Fibroblast of the conjunctiva (primary cell): ENCODE results near the gene NOL11.
"Not testable (repeated sequence)": the region's sequence is repeated elsewhere in the genome, so short reads cannot be mapped to it uniquely, and the experiment has no call there.

ENCODE experiments used
- DNase-seq: peaks from one replicate; pipeline ENCODE4 v3.0.0-alpha.2; 2010; ENCODE audit warnings: low read depth

The NOL11 gene

DNA sequence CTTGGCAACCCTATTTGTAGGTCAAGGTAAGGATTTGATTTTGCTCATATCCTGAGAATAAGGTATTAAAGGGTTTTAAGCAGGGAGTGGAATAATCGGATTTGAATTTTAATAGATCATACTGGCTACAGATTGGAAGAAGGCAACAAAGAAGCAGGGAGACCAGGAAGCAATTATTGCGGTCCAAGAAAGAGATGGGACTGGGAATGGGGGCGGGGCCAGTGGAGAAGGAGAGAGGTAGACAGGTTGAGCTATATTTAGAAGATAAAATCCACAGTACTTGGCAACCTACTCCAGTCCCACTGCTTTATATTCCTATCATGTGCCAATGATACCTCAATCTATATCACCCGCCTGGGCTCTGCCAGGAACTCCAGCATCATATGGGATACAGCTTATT is 5.8 kb upstream of the NOL11 start:
- DNase-seq = no peak

DNA sequence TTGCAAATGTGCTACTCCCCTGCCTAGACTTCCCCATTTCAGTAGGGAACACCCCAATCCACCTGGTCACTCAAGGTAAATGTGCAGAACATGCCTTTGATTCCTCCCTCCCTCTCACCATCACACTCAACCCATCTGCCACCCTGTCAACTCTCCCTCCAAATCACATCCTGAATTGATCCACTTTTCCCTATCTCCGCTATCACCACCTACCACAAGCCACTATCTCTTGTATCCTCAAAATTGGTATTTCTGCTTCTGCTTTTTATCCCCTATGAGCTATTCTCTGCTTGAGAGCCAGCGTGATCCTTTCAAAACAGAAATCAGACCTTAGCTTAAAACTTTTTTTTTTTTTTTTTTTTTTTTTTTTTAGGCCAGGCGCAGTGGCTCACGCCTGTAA is 5.4 kb upstream of the NOL11 start:
- DNase-seq = no peak

DNA sequence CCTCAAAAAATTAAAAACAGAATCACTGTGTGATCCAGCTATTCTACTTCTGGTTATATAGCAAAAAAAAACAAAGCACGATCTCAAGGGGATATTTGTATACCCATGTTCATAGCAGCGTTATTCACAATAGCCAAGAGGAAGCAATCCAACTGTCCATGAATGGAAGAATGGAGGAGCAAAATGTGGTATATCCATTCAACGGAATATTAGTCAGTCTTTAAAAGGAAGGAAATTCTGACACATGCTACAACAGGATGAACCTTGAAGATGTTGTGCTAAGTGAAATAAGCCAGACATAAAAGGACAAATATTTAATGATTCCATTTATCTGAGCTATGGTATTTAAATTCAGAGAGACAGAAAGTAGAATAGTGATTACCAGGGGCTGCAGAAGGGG is 4.6 kb upstream of the NOL11 start:
- no peak for DNase-seq

DNA sequence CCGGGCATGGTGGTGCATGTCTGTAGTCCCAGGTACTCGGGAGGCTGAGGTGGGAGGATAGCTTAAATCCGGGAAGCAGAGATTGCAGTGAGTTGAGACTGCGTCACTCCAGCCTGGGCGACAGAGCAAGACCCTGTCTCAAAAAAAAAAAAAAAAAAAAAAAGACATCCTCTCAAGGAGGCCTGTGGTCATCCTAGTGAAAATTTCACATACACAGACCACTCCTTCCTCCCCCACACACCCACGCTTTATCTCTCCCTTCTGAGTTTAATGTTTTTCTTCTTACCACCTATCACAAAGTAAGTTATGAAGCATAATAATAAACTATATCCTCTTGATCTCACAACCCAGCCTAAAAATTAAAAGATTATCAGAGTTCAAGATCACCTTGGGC is 1.3 kb upstream of the NOL11 start:
- DNase-seq = no peak

DNA sequence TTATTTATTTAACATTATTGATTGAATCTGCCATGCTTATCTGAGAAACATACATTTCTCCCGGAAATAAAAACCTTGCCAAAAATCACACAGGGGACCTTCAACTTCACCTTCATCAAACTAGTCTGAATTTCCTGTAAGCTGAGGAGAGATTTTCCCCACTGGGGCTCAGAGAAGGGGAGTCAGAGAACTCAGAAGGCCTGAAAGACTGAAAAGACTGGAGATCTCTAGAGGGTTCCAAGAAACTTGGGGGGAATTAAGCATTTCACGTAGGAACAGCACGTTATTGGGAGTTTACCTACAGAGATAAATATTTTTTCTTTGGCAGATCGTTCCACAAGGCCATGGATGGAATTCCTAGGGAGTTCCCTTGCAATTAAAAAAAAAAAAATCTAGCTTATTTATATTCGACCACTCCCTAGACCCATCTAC is 528 bp upstream of the NOL11 start:
- no peak for DNase-seq

DNA sequence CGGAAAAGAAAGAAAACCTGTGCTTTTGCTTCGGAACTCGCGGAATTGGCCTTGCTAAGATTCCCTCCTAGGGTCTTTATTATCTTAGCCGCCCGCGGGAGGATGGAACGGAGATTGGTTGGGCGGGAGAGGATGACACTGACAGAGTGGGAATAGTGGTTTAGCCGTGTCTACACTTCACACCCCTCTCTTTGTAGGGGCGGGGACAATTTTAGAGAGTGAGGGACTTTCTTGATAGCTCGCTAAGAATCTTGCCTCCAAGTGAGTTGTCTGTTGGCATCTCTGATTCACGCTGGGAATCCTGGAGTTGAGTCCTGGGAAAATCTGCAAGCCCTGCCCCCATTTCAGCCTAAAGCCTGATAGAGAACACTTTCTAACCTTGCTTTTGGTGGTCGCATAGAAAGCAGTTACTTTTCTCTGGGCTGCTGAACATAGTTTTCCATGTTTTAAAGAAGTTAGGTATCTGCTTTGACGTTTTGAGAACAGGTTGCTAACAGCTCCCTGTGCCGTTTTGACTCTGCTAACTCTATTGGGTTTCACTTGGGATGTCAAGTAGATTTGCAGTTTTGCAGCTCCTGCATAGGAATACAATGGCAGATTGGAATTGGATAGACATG is 697 bp downstream of the NOL11 start:
- DNase-seq = no peak

DNA sequence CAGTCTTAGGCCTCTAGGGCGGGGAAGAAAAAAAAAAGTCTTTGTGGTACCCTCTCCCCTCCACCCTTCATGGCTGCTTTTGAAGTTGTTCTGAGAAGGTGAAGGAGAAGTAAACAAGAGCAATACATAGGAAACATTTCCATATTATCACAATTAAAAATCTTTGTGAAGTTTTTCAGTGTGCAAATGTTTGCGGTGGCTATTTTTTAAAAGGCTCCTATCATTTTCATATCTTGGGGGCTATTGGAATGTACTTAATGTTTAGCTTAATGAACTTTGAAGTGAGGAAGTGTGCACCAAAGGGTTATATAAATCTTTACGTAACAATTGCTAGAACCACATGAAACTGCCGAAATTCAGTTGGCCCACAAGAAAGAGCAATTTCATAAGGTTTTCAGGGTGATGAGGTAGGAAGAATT is 7.6 kb downstream of the NOL11 start:
- no peak for DNase-seq

DNA sequence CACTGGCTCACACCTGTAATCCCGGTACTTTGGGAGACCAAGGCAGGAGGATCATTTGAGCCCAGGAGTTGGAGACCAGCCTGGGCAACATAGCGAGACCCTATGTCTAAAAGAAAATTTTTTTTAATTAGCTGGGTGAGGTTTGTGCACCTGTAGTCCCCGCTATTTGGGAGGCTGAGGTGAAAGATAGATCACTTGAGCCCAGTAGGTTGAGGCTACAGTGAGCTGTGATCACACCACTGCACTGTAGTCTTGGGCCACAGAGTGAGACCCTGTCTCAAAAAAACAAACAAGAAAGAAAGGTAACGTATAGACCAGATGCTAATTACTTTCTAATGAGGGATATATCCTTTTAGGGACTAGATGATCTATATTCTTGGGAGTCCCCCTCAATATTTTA is 8.1 kb downstream of the NOL11 start:
- DNase-seq = no peak

DNA sequence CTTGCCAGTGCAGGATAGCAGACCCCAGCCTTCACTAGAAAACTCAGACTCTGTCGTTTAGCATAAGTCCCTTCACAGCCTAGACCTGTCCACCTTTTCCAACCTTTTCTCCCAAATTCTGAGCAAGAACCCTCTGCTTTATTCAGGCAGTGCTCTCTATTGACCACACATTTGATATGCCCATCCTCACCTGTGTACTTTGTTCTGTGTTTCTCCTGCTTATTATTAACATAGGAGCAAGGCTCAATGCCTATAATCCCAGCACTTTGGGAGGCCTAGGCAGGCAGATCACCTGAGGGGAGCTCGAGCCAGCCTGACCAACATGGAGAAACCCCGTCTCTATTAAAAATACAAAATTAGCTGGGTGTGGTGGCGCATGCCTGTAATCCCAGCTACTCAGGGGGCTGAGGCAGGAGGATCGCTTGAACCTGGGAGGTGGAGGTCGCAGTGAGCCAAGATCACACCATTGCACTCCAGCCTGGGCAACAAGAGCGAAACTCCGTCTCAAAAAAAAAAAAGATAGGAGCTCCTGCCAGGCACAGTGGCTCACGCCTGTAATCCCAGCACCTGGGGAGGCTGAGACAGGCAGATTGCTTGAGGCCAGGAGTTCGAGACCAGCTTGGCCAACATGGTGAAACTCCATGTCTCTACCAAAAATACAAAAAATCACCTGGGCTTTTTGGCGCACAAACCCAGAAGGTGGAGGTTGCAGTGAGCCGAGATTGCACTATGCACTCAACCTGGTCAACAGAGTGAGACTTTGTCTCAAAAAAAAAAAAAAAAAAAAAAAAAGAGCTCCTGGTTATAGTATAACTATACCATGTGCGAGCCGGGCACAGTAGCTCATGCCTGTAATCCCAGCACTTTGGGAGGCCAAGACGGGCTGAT is 9.7 kb downstream of the NOL11 start:
- DNase-seq = not testable (repeated sequence)

DNA sequence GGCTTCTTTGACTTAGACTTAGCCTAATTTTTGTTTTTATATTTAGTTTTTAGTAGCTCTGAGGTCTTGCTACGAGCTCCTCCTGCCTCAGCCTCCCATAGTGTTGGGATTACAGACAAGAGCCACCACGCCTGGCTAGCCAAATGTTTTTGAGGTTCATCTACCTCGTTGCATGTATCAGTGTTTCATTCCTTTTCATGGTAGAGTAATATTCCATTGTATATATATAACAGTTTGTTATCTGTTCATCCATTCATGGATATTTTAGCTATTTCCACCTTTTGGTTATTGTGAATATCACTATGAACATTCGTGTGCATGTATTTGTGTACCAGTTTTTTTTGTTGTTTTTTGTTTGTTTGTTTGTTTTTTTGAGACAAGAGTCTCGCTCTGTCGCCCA is 12.2 kb downstream of the NOL11 start:
- DNase-seq = no peak

DNA sequence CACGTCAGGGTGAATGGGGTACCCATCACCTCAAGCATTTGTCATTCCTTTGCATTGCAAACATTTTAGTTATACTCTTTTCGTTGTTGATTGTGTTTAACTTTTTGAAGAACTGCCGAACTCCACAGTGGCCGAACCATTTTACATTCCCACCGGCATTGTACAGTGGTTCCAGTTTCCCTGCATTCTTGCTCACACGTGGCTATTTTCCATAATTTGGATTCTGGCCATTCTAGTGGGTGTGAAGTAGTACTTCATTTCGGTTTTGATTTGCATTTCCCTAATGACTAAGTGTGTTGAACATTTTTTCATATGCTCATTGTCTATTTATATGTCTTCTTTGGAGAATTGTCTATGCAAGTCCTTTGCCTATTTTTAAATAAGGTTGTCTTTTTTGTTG is 13.0 kb downstream of the NOL11 start:
- no peak for DNase-seq

DNA sequence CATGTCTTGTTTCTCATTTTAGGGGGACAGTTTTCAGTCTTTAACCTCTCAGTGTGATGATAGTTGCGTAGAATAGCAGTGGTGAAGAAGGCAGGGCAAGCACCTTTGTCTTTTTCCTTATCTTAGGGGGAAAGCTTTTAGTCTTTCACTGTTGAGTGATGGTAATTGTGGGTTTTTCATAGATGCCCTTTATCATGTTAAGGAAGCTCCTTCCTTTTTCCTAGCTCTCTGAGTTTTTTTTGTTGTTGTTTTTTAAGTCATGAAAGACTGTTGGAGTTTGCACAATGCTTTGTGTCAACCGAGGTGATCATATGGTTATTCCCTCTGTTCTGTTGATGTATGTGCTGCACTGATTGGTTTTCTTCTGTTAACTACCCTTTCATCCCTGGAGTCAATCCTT is 15.7 kb downstream of the NOL11 start:
- no peak for DNase-seq

DNA sequence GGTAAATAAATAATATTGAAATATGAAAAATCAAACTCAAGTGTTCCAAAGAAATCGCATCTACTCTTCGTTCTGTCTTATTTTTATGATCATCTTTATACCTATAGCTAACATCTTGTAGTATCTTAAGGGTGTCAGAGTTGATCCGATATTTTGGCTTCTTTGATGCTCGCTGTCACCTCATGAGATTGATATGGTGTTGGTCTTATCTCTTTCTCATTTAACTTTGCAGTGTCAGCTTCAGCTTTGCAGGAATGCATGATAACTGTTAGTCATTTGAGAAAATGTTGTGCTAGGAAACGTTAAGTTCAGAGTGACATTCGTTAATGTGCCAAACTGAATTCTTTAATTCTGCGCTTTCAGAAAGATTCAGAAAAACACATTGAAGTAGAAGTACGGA is 19.4 kb downstream of the NOL11 start:
- no peak for DNase-seq

DNA sequence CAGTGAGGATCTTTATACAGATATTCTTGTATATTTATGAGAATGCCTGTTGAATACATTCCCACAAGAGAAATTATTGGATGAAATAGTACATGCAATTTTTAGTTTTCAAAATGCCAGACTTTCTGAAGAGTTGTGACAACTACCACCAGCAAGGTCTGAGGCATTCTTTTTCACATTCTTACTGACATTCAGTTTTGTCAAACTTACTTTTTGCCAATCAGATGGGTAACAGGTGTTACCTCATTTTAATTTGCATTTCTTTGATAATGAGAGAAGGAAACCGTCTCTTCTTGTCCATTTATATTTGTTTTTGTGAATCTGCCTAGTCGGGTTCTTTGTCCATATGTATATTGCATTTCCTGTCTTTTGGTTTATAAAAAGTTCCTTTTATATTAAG is 24.3 kb downstream of the NOL11 start:
- no peak for DNase-seq

DNA sequence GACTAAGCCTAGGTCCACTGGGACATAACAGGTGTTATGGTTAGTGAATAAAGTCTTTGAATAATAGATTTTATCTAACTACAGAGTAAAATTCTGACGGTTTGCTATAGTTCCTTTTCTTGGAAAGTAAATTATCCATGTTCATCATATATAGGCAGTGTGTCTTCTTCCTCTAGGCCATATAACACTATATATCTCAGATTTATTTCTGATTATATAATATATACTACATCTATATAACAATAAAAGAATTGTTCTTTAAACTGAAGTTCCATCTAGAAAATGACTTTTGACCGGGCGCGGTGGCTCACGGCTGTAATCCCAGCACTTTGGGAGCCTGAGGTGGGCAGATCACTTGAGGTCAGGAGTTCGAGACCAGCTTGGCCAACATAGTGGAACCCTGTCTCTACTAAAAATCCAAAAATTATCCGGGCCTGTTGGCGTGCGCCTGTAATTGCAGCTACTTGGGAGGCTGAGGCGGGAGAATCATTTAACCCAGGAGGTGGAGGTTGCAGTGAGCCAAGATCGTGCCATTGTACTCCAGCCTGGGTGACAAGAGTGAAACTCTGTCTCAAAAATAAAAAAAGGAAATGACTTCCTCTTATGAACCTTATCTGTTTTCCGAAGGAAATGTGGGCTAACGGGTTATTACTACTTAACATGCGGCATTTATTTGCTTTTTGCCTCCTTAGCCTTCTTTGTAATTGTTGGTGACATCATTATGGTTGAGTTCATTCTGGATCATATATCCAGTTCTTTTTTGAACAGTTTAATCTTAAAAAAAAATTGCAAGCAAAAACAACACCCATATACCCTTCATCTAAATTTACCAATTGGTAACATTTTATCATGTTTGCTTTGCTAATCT is 29.2 kb downstream of the NOL11 start:
- DNase-seq = no peak

DNA sequence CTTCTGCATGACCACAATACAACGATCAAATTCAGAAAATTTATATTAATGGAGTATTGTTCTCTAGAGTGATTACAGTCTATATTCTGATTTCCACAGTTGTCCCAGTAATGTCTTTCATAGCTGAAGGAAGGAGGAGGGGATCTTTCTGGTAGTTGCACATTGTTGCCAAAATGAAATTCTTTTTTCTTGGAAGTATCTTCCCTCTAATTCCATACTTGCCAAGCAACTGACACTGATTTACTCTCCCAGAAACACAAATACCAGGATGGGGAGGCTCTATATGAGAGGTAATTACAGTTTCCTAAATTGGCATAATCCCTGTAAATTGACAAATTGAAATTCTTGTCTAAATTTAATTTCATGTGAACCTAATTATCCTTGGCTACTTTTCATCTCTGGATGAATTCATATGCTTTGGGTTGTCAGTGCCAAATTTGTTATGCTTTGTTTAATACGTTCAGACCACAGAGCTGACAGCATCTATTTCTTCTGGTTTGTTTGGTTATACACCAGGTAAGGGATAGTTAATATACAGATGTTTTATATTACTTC is 30.0 kb downstream of the NOL11 start:
- no peak for DNase-seq

DNA sequence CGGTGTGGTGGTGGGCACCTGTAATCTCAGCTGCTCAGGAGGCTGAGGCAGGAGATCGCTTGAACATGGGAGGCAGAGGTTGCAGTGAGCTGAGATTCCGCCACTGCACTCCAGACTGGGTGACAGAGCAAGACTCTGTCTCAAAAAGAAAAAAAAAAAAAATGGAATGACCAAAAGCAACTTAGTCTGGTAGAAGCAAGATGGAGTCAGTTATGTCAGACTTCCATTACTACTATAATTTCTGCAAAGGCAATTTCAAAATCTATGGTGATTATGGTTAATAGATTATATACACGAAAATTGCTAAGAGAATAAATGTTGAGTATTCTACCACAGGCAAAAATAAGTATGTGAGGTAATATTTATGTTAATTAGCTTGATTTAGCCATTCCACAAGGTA is 32.3 kb downstream of the NOL11 start:
- DNase-seq = no peak

DNA sequence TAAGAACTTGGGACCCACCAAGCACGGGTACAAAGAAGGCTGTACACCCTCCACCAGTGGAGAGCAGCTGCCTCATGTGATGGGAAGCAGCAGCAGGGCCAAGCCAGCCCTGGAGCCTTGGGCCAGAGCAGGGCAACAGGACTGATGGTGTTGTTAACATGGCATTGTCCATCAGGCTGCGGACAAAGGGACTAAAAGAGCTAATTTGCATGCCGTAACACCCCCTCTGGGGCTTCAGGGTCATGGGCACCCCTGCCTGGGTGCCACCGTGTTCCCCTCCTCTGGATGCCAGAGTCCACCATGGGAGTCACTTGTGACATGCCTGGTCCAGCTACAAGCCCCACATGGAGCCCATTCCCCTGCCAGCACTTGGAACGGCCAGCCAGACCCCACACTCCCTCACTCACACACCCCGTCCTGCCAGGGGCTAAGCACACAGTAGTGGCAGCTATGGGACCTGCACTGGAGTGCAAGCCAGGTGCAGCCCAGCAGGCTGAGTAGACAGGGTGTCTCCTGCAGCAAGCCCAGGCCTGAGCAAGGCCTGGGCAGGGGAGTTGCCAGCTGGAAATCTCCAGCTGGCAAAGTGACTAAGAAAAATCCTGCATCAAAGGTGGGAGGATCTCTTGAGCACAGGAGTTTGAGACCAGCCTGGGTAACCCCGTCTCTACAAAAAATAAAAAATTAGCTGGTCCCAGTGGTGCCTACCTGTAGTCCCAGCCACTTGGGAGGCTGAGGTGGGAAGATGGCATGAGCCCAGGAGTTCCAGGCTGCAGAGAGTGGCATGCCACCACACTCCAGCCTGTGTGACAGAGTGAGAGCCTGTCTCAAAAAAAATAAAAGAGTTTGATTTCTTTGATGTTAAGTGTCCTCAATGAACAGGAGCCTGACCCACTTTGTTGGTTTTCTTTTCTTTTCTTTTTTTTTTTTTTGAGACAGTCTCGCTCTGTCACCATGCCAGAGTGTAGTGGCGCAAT is 33.7 kb downstream of the NOL11 start:
- DNase-seq = no peak

DNA sequence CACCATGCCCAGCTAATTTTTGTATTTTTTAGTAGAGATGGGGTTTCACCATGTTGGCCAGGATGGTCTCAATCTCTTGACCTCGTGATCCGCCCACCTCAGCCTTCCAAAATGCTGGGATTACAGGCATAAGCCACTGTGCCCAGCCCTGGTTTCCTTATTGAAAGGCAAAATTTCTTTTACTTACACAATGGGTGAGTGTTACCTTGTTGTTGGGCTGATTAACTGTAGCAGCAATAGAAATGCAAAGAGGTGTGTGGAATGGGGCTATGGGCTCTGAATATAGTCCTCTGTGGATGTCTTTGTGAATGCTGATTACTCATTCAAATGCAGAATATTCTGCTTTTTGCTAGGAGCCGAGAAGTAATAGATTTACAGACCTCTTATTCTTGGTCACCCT is 34.4 kb downstream of the NOL11 start:
- not testable (repeated sequence) for DNase-seq

DNA sequence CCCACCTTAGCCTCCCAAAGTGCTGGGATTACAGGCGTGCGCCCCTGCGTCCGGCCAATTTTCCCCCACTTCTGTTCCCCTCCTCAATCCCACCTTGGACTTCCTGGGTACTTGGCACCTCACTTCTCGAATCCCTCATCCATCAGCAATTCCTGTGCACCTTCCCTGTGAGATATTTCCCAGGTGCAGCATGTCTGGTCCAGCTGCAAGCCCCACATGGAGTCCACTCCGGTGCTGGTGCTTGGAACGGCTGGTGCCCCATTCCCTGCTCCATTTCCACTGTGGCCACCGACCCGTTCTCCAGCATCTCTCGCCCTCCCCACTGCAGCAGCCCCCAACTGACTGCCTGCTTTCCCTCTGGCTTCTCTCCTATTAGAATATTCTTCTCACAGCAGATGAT is 35.3 kb downstream of the NOL11 start:
- DNase-seq = no peak

DNA sequence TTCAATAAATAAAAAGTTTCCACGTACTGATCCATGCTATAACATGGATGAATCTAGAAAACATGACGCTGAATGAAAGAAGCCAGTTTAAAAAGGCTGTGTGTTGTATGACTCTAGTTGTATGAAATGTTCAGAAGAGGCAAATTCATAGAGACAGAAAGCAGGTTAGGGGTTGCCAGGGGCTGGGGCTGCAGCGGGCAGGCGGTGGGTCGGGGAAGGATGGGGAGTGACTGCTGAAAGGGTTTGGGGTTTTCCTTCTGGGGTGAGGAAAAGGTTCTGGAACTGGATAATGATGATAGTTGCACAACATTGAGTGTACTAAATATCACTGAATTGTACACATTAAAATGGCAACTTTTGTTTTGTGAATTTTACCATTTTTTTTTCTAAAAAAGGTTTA is 36.3 kb downstream of the NOL11 start:
- no peak for DNase-seq
